GM12874 (cell line): Measurements from ENCODE around the gene COL19A1.

Experiments
- CTCF ChIP-seq: IDR thresholded peaks from 2 replicates; pipeline ENCODE4 v1.5.1; 2011; ENCODE audit warnings: low read depth, mild to moderate bottlenecking, control low read depth, low read length, moderate library complexity; ENCODE audit not compliant: insufficient read depth

COL19A1 gene

DNA sequence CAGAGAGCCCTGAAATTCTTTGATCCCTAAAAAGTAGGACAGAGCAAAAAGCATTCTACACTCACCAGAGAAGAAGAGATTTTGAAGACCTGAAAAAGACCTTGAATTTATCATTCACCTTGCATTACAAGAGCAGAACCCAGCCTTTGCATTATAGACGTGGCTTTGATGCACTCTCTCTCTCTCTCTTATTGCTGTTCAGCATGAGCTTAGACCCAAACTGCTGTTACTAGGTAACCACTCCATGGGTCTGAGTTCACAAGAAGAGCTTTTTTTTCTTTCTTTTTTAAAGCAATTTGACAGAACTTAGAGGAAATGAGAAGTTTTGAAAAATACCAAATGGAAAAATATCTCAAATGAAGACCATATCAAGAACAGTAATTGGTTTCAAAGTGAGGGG lies 392.1 kb downstream of the COL19A1 start:
- no peak for TF ChIP-seq CTCF
